ENCODE results near the gene SCRN1.

Gene SCRN1

GRCh38 chr7:30032310-30033125 is 42.9 kb upstream of the SCRN1 start:
- WGBS (ENCODE audit: extremely low coverage, insufficient coverage, insufficient read length), result no CpG with 5 or more reads among the region's 4 CpGs
- no peak overlapping the region for H2BK120ac ChIP-seq (ENCODE audit: insufficient read depth, low read length, poor library complexity)

GRCh38 chr7:30029696-30030095 is 40.1 kb upstream of the SCRN1 start:
- H3K27ac ChIP-seq (ENCODE audit: low read depth, low read length), result no peak overlapping the region
- H3K27me3 ChIP-seq (ENCODE audit: insufficient read depth, low read length), result no peaks in the 10 kb centered on the region
- H3K79me1 ChIP-seq (ENCODE audit: low read length), result peaks cover 16% of the 10 kb centered on the region
- no CpG with 5 or more reads among the region's 6 CpGs for WGBS (ENCODE audit: extremely low coverage, insufficient coverage, insufficient read length)
- peaks cover 2 to 8% of the 10 kb centered on the region in 2 experiments for H3K4me1 ChIP-seq (ENCODE audit: control insufficient read depth in 1 of 2, insufficient read depth in 2 of 2, low read length in 2 of 2)
- H2AFZ ChIP-seq (ENCODE audit: insufficient read depth, low read length, poor library complexity), result no peak overlapping the region
- no peak overlapping the region for H3K18ac ChIP-seq (ENCODE audit: low read length)
- H4K12ac ChIP-seq (ENCODE audit: low read depth, low read length), result no peak overlapping the region
- no peak overlapping the region for H3K14ac ChIP-seq (ENCODE audit: low read length)
- no peak overlapping the region for H2BK5ac ChIP-seq (ENCODE audit: low read depth, low read length, poor library complexity)
- H2BK12ac ChIP-seq (ENCODE audit: low read length), result no peak overlapping the region
- peak overlapping the region; percentile 71 for H3K4ac ChIP-seq (ENCODE audit: low read depth, low read length)
- no peak overlapping the region for H2BK120ac ChIP-seq (ENCODE audit: insufficient read depth, low read length, poor library complexity)
- no peak overlapping the region for H3K23ac ChIP-seq (ENCODE audit: low read length)
- peaks cover 14% of the 10 kb centered on the region for H3K79me2 ChIP-seq (ENCODE audit: control insufficient read depth, insufficient read depth, low read length, poor library complexity)
- H3K4me3 ChIP-seq (ENCODE audit: low read depth, low read length), result no peak overlapping the region
- DNase-seq, result no peak
- no peaks in the 10 kb centered on the region for H3K36me3 ChIP-seq (ENCODE audit: control insufficient read depth in 1 of 2, insufficient read depth in 2 of 2, low read length in 2 of 2)
- H3K9ac ChIP-seq (ENCODE audit: low read length), result no peak overlapping the region
- H3K9me3 ChIP-seq (ENCODE audit: insufficient read depth, low read depth, low read length), result no peaks in the 10 kb centered on the region
- peak overlapping the region; percentile 79 for H3K4me2 ChIP-seq (ENCODE audit: low read length)
- no peak overlapping the region for H4K8ac ChIP-seq (ENCODE audit: low read depth, low read length)
- no peak overlapping the region for H2AK5ac ChIP-seq (ENCODE audit: low read length)
- no peak overlapping the region for H4K91ac ChIP-seq (ENCODE audit: low read depth, low read length)

More at GRCh38 chr7:30032310-30033125, 42.9 kb upstream of the SCRN1 start:
- Histone ChIP-seq H2BK12ac (ENCODE audit: low read length) (no peak overlapping the region), H3K4me2 (ENCODE audit: low read length) (no peak overlapping the region), H3K14ac (ENCODE audit: low read length) (no peak overlapping the region), H3K9ac (ENCODE audit: low read length) (no peak overlapping the region), H2AK5ac (ENCODE audit: low read length) (no peak overlapping the region), H3K4ac (ENCODE audit: low read depth, low read length) (no peak overlapping the region), H3K18ac (ENCODE audit: low read length) (no peak overlapping the region), H3K9me3 (ENCODE audit: insufficient read depth, low read depth, low read length) (no peaks in the 10 kb centered on the region), H3K79me1 (ENCODE audit: low read length) (peaks cover 10% of the 10 kb centered on the region), H3K4me1 (ENCODE audit: control insufficient read depth in 1 of 2, insufficient read depth in 2 of 2, low read length in 2 of 2) (peaks cover 2 to 4% of the 10 kb centered on the region in 2 experiments), H2AFZ (ENCODE audit: insufficient read depth, low read length, poor library complexity) (no peak overlapping the region), H4K8ac (ENCODE audit: low read depth, low read length) (no peak overlapping the region), H4K12ac (ENCODE audit: low read depth, low read length) (no peak overlapping the region), H3K36me3 (ENCODE audit: control insufficient read depth in 1 of 2, insufficient read depth in 2 of 2, low read length in 2 of 2) (no peaks in the 10 kb centered on the region), H3K27me3 (ENCODE audit: insufficient read depth, low read length) (no peaks in the 10 kb centered on the region), H3K4me3 (ENCODE audit: low read depth, low read length) (no peak overlapping the region), H4K91ac (ENCODE audit: low read depth, low read length) (no peak overlapping the region), H3K79me2 (ENCODE audit: control insufficient read depth, insufficient read depth, low read length, poor library complexity) (peaks cover 13% of the 10 kb centered on the region), H3K23ac (ENCODE audit: low read length) (no peak overlapping the region), H2BK5ac (ENCODE audit: low read depth, low read length, poor library complexity) (no peak overlapping the region), H3K27ac (ENCODE audit: low read depth, low read length) (no peak overlapping the region)
- DNase-seq, result peak; percentile 85 to 92

GRCh38 chr7:30028749-30029635 is 39.4 kb upstream of the SCRN1 start:
- peak overlapping the region; percentile 82 for H4K91ac ChIP-seq (ENCODE audit: low read depth, low read length)
- H3K4me3 ChIP-seq (ENCODE audit: low read depth, low read length), result peak overlapping the region; percentile 92
- H2BK5ac ChIP-seq (ENCODE audit: low read depth, low read length, poor library complexity), result peak overlapping the region; percentile 80
- no peaks in the 10 kb centered on the region for H3K36me3 ChIP-seq (ENCODE audit: control insufficient read depth in 1 of 2, insufficient read depth in 2 of 2, low read length in 2 of 2)
- H3K9ac ChIP-seq (ENCODE audit: low read length), result peak overlapping the region; percentile 97
- H4K8ac ChIP-seq (ENCODE audit: low read depth, low read length), result peak overlapping the region; percentile 89
- peak overlapping the region; percentile 83 for H3K14ac ChIP-seq (ENCODE audit: low read length)
- no CpG with 5 or more reads among the region's 42 CpGs for WGBS (ENCODE audit: extremely low coverage, insufficient coverage, insufficient read length)
- H3K27ac ChIP-seq (ENCODE audit: low read depth, low read length), result peak overlapping the region; percentile 92
- peaks cover 14% of the 10 kb centered on the region for H3K79me2 ChIP-seq (ENCODE audit: control insufficient read depth, insufficient read depth, low read length, poor library complexity)
- peak overlapping the region; percentile 17 for H4K12ac ChIP-seq (ENCODE audit: low read depth, low read length)
- DNase-seq, result peak; percentile 38 to 74
- H3K23ac ChIP-seq (ENCODE audit: low read length), result no peak overlapping the region
- no peaks in the 10 kb centered on the region for H3K9me3 ChIP-seq (ENCODE audit: insufficient read depth, low read depth, low read length)
- peak overlapping the region; percentile 79 for H3K4me2 ChIP-seq (ENCODE audit: low read length)
- H3K27me3 ChIP-seq (ENCODE audit: insufficient read depth, low read length), result no peaks in the 10 kb centered on the region
- H3K18ac ChIP-seq (ENCODE audit: low read length), result peak overlapping the region; percentile 87
- peaks cover 2 to 8% of the 10 kb centered on the region in 2 experiments for H3K4me1 ChIP-seq (ENCODE audit: control insufficient read depth in 1 of 2, insufficient read depth in 2 of 2, low read length in 2 of 2)
- H2BK120ac ChIP-seq (ENCODE audit: insufficient read depth, low read length, poor library complexity), result peak overlapping the region; percentile 70
- H2BK12ac ChIP-seq (ENCODE audit: low read length), result peak overlapping the region; percentile 9
- H2AK5ac ChIP-seq (ENCODE audit: low read length), result no peak overlapping the region
- H3K79me1 ChIP-seq (ENCODE audit: low read length), result peaks cover 16% of the 10 kb centered on the region
- H3K4ac ChIP-seq (ENCODE audit: low read depth, low read length), result peak overlapping the region; percentile 88
- peak overlapping the region; percentile 80 for H2AFZ ChIP-seq (ENCODE audit: insufficient read depth, low read length, poor library complexity)

GRCh38 chr7:30028216-30028748 is 38.7 kb upstream of the SCRN1 start, which contains the start of gene PLEKHA8:
TSS of gene PLEKHA8 (plus strand) at chr7:30028412. CDS start at chr7:30028763, 351 bp downstream.
- Histone ChIP-seq H3K4me3 (ENCODE audit: low read depth, low read length) (peak within 1 kb of the TSS; percentile 92), H3K79me1 (ENCODE audit: low read length) (peaks cover 16% of the 10 kb centered on the region), H3K18ac (ENCODE audit: low read length) (peak within 1 kb of the TSS; percentile 87), H3K27me3 (ENCODE audit: insufficient read depth, low read length) (no peaks in the 10 kb centered on the region), H4K8ac (ENCODE audit: low read depth, low read length) (peak within 1 kb of the TSS; percentile 89), H2BK12ac (ENCODE audit: low read length) (peak within 1 kb of the TSS; percentile 9), H3K4me2 (ENCODE audit: low read length) (peak within 1 kb of the TSS; percentile 79), H2BK120ac (ENCODE audit: insufficient read depth, low read length, poor library complexity) (peak within 1 kb of the TSS; percentile 70), H3K9ac (ENCODE audit: low read length) (peak within 1 kb of the TSS; percentile 97), H3K27ac (ENCODE audit: low read depth, low read length) (peak within 1 kb of the TSS; percentile 92), H3K36me3 (ENCODE audit: control insufficient read depth in 1 of 2, insufficient read depth in 2 of 2, low read length in 2 of 2) (no peaks in the 10 kb centered on the region), H3K14ac (ENCODE audit: low read length) (peak within 1 kb of the TSS; percentile 83), H2AK5ac (ENCODE audit: low read length) (no peak within 1 kb of the TSS), H3K4me1 (ENCODE audit: control insufficient read depth in 1 of 2, insufficient read depth in 2 of 2, low read length in 2 of 2) (peaks cover 2 to 8% of the 10 kb centered on the region in 2 experiments), H3K4ac (ENCODE audit: low read depth, low read length) (peak within 1 kb of the TSS; percentile 88), H3K23ac (ENCODE audit: low read length) (no peak within 1 kb of the TSS), H3K79me2 (ENCODE audit: control insufficient read depth, insufficient read depth, low read length, poor library complexity) (peaks cover 14% of the 10 kb centered on the region), H3K9me3 (ENCODE audit: insufficient read depth, low read depth, low read length) (no peaks in the 10 kb centered on the region), H4K91ac (ENCODE audit: low read depth, low read length) (peak within 1 kb of the TSS; percentile 82), H2AFZ (ENCODE audit: insufficient read depth, low read length, poor library complexity) (peak within 1 kb of the TSS; percentile 80), H4K12ac (ENCODE audit: low read depth, low read length) (peak within 1 kb of the TSS; percentile 67), H2BK5ac (ENCODE audit: low read depth, low read length, poor library complexity) (peak within 1 kb of the TSS; percentile 80)
- DNase-seq, result peak; percentile 79 to 97
- WGBS (ENCODE audit: extremely low coverage, insufficient coverage, insufficient read length), result no CpG with 5 or more reads among the region's 70 CpGs

All from trophoblast cell (in vitro differentiated cells and primary cell).